Transverse colon (tissue), 4 donors: ENCODE data around the gene KPTN.

ENCODE experiments used
- CTCF ChIP-seq, 5 experiments: fragments of 200-600 bp in 3 of 5; fragments of 450-650 bp in 2 of 5; sonication (generic) in 3 of 5; IDR thresholded peaks; 1 replicate in 2 of 5; 2 replicates in 3 of 5; pipeline ENCODE4 v1.5.1; 2016 to 2017; ENCODE audit warnings: antibody characterized with exemption in 5 of 5, inconsistent platforms in 3 of 5, mild to moderate bottlenecking in 2 of 5, moderate library complexity in 1 of 5
- POLR2A ChIP-seq: fragments of 450-650 bp; IDR thresholded peaks from one replicate; pipeline ENCODE4 v1.6.1; 2016; ENCODE audit warnings: antibody characterized with exemption, mild to moderate bottlenecking, moderate library complexity
- POLR2AphosphoS5 ChIP-seq, 3 donors: sonication (generic); formaldehyde crosslinking; IDR thresholded peaks; one replicate each; pipeline ENCODE4 v1.6.1; 2016; ENCODE audit warnings: antibody characterized with exemption in 3 of 3

GRCh38 chr19:47459477-47459876, 24.5 kb downstream of the KPTN start:
- TF ChIP-seq CTCF (IDR thresholded peaks at IDR 0.05) (no peak), POLR2AphosphoS5 (IDR thresholded peaks at IDR 0.05) (no peak), POLR2A (no peak)
